Lower leg skin (tissue), 3 donors: Measurements from ENCODE around the gene TMPO.

ENCODE experiments used
- POLR2A ChIP-seq, 2 donors: fragments of 450-650 bp; IDR thresholded peaks; one replicate each; pipeline ENCODE4 v1.6.1; 2016 to 2017; ENCODE audit warnings: antibody characterized with exemption in 2 of 2, mild to moderate bottlenecking in 1 of 2, moderate library complexity in 1 of 2
- TF ChIP-seq, protein P1 (sequence below), 3 donors: fragments of 450-650 bp; IDR thresholded peaks; one replicate each; pipeline ENCODE4 v1.5.1; 2016; ENCODE audit warnings: antibody characterized with exemption in 3 of 3, mild to moderate bottlenecking in 3 of 3, moderate library complexity in 2 of 3

DNA sequence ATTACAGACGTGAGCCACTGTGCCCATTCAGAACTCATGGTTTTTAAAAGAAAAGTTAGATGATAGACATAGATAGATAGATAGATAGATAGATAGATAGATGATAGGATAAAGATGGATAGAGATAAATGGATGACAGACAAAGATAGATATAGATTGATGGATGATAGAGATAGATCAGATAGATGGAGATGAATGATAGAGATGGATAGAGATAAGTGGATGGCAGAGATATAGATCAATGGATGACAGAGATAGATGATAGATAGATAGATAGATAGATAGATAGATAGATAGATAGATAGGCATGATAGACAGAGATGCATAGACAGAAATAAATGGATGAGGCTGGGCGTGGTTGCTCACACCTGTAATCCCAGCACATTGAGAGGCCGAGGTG, 64.4 kb downstream of the TMPO start:
- TF ChIP-seq, protein P1, sequence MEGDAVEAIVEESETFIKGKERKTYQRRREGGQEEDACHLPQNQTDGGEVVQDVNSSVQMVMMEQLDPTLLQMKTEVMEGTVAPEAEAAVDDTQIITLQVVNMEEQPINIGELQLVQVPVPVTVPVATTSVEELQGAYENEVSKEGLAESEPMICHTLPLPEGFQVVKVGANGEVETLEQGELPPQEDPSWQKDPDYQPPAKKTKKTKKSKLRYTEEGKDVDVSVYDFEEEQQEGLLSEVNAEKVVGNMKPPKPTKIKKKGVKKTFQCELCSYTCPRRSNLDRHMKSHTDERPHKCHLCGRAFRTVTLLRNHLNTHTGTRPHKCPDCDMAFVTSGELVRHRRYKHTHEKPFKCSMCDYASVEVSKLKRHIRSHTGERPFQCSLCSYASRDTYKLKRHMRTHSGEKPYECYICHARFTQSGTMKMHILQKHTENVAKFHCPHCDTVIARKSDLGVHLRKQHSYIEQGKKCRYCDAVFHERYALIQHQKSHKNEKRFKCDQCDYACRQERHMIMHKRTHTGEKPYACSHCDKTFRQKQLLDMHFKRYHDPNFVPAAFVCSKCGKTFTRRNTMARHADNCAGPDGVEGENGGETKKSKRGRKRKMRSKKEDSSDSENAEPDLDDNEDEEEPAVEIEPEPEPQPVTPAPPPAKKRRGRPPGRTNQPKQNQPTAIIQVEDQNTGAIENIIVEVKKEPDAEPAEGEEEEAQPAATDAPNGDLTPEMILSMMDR (IDR thresholded peaks at IDR 0.05) = no peak
- no peak for TF ChIP-seq POLR2A (IDR thresholded peaks at IDR 0.05)
